Embryonic facial prominence (tissue), 1 donor: ENCODE data around the gene GOLGA8A.
"Not testable (repeated sequence)": the region's sequence is repeated elsewhere in the genome, so short reads cannot be mapped to it uniquely, and the experiment has no call there.

Experiments
- DNase-seq: peaks from one replicate; pipeline ENCODE4 v3.0.0-alpha.2; 2016; ENCODE audit errors: extremely low spot score

GOLGA8A gene

DNA sequence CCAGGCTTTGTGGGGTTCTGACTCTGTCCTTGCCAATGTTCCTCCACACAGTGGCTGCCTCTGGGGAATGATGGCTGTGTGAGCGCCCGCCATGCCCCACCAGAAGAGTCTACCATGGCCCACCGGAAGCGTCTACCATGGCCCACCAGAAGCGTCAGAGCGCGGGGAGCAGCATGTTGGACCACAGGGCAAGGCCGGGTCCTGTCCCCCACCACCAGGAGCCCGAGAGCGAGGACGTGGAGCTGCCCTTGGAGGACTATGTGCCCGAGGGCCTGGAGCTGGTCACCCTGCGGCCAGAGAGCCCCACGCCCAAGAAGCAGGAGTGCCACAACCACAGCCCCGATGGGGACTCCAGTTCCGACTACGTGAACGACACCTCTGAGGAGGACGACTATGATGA is 28.1 kb downstream of the GOLGA8A start:
- DNase-seq: not testable (repeated sequence)

DNA sequence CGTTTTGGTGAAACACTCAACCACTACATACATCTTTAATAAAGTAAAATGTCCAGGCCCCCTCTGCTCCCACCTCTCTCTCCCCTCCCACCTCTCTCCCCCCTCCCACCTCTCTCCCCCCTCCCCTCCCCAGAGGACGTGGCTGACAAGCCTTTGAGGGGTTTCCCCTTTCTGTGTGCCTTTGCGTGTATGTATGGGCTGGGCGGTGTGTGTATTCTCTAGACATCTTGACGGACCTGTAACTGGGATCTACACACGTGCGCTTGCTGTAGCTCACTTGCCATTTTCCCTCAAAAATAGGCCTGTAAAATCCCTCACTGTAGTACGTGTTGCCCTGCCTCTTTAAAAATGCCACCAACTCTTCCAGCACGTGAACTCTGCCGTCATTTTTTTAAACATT is 28.6 kb downstream of the GOLGA8A start:
- DNase-seq: not testable (repeated sequence)

DNA sequence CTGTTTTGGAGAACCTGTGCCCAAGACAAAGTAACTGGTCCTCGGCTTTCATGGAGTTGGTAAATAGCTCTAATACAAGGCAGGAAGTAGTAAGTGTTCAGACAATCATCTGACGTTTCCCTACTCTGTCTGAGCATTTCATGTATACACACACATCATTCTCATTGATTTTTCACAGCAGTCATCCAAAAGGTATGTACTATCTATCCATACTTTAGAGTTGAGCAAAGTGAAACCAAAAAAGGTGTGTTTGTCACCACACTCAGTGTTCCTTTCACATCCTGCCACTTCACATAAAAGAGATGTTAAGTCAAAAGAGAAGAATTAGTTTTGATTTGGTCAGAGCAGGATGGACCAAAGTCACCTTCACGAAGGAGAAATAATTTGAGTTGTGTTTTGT is 33.7 kb downstream of the GOLGA8A start:
- DNase-seq: not testable (repeated sequence)

DNA sequence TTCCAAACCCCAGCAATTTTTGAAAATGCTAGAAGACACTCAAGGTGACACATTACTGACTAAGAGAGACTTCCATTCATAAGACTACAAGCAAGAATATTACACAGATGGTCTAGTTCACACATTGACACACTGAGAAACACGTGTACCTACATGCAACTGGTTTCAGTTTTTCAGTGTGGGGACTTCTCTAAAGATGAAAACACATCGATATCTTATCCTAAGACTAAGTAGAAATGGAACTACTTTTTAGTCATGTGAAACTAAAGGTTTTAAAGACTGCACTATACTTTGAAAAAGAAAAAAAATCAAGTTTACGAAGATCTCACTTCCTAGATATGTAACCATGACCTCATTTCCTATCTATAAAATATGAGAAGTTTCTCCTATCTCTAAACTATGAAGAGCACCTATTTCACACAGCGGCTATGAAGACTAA is 34.4 kb downstream of the GOLGA8A start:
- not testable (repeated sequence) for DNase-seq

DNA sequence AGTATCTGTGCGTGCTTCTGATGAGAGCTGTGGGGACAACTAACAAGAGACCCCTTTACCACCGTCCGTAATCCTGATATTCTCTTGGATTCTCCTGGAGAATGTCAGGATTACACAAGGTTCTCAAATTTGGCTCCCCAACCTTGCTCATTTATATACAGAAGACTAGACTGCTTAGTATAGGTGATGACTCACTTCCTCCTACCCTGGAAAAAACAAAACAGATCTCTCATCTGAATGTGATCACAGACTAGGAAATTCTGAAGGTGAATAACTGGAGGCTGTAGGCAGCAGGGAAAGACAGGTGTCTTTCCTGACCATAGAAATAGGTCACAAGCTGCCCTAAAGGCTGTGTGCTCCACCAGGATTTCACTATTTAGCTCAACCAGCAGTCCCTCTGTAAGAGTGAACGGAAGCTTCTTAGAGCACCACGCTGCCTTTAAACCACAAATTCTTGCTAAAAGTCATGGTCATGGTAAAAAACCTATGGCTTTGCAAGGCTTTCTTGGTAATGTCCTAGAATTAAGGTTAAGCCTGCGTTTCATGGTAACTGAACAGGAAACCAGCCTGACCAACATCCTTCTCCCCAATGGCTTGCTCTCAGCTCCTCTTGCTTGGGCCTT is 39.9 kb downstream of the GOLGA8A start:
- DNase-seq: not testable (repeated sequence)

DNA sequence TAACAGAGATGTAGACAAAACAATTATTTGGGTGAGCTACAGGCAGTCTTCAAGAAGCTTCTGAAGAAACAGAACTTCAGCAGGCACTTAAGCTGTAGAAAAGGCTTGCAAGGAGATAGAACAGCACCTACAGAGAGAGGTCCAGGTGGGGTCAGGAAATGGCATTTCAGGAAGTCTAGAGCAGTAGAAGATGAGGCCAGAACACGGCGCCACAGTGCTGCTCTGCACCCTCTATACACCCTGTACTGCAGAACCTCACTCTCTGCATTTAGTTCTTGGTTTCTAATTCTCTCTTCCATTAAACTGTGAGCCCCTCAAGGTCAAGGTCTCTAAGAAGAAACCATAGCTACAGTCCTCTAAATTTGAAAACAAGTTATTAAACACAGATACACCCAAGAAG is 44.6 kb downstream of the GOLGA8A start:
- DNase-seq: not testable (repeated sequence)

DNA sequence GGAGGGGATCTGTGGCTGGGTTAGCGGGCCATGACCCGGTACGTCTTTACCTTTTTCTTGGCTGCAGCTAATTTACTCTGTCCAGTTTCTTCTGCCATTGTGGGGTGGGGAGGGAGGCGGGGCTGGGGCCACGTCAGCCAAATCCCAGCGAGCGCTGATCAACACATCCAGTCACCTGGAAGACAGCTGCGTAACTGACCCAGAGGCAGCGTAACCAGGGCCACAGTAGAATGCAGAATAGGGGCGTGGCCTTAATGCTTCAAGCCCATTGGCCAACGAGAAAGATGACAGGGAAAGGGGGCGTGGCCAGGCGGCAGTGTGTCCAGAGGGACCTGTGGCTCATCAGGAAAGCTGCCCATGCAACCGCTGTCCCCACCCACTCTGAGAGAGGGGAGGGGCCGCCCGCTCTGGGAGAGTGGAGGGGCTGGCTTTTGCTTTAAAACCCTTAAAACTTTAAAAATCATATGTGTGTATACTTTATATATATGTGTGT is 48.0 kb downstream of the GOLGA8A start:
- not testable (repeated sequence) for DNase-seq
